Activated naive CD4-positive, alpha-beta T cell treated with anti-CD3 and anti-CD28 coated beads for 36 hours (primary cell): ENCODE results near the gene DNAJC3. TPM values are rescaled to one million over a fixed set of nuclear protein-coding genes. Genes with fewer than 3 reads are reported as not detected.
"Not testable (repeated sequence)": the region's sequence is repeated elsewhere in the genome, so short reads cannot be mapped to it uniquely, and the experiment has no call there.

Source experiments
- CTCF ChIA-PET: fragments of 350-600 bp; sonication (Branson Sonifier 250); formaldehyde crosslinking; loops from one replicate; lab custom pipeline; 2021; ENCODE audit warnings: antibody characterized with exemption; lab: Charles Lee
- DNase-seq: peaks from one replicate; pipeline ENCODE4 v3.0.0-alpha.2; 2020
- H3K27ac Mint-ChIP-seq: one replicate; pipeline ENCODE4 v1.8.0; 2021; ENCODE audit warnings: mild to moderate bottlenecking, mixed read lengths
- H3K27me3 Mint-ChIP-seq: one replicate; pipeline ENCODE4 v1.8.0; 2021; ENCODE audit warnings: low read depth, mixed read lengths
- H3K36me3 Mint-ChIP-seq: one replicate; pipeline ENCODE4 v1.8.0; 2021; ENCODE audit warnings: low read depth, mixed read lengths
- H3K4me1 Mint-ChIP-seq: one replicate; pipeline ENCODE4 v1.8.0; 2021; ENCODE audit warnings: low read depth, mixed read lengths
- H3K4me3 Mint-ChIP-seq: one replicate; pipeline ENCODE4 v1.8.0; 2021; ENCODE audit warnings: mild to moderate bottlenecking, moderate library complexity, mixed read lengths
- H3K9me3 Mint-ChIP-seq: one replicate; pipeline ENCODE4 v1.8.0; 2021; ENCODE audit warnings: mixed read lengths
- intact Hi-C: fragments of 100-400 bp; cut with micrococcal nuclease; formaldehyde crosslinking; loops from one replicate; pipeline ENCODE4 v1.15.1; 2023
- total RNA-seq, 2 experiments: library from RNA; stranded (reverse); gene quantifications; one replicate each; pipeline ENCODE4 v1.2.3, GENCODE V29; 2021

Gene DNAJC3
- total RNA-seq, 2 experiments from 2014 or later: 13.8 to 14.0 TPM

DNA sequence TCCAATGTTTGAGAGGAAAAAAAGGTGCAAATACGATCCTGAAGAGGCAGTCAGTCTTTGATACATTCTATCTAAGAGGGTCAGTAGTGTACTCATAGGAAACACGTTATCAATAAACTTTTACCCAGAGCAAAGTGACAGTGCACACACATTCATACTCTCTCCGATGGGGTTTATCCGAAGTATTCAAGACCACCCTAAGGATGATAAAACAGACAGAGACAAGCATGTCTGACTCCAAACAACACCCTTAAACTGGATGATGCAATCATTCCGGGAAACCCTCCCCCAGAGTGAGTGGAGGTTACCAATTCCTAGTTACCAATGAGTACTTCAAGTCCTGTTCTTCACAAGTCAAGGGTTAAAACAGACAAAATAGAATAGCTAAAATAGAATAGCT, 79.1 kb downstream of the DNAJC3 start:
- Mint-ChIP-seq H3K27me3 (no peaks in the 10 kb centered on the region), H3K4me1 (peaks cover 3% of the 10 kb centered on the region), H3K36me3 (peaks cover 14% of the 10 kb centered on the region), H3K4me3 (no peak overlapping the region), H3K9me3 (no peaks in the 10 kb centered on the region), H3K27ac (no peak overlapping the region)
- no peak for DNase-seq
- intact Hi-C loops: no loop called here
- CTCF ChIA-PET: no interaction called here

DNA sequence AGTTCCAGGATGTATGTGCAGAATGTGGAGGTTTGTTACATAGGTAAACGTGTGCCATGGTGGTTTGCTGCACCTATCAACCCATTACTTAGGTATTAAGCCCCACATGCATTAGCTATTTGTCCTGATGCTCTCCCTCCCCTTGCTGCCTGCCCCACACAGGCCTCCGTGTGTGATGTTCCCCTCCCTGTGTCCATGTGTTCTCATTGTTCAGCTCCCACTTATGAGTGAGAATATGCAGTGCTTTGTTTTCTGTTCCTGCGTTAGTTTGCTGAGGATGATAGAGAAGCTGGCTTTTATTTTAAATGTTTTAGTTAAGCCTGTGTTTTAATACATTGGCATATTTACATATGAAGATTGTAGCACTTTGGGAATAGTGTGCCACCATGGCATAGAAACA, 85.7 kb downstream of the DNAJC3 start:
- H3K4me1 Mint-ChIP-seq, H3K9me3 Mint-ChIP-seq, intact Hi-C loops, H3K27ac Mint-ChIP-seq, H3K4me3 Mint-ChIP-seq, H3K27me3 Mint-ChIP-seq, DNase-seq: not testable (repeated sequence)
- CTCF ChIA-PET: interaction anchor here (0.7 kb wide), 1 partner anchor 56 kb away, joined by 3 read pairs; no protein-coding TSS in a partner anchor
- peaks cover 23% of the 10 kb centered on the region for H3K36me3 Mint-ChIP-seq

DNA sequence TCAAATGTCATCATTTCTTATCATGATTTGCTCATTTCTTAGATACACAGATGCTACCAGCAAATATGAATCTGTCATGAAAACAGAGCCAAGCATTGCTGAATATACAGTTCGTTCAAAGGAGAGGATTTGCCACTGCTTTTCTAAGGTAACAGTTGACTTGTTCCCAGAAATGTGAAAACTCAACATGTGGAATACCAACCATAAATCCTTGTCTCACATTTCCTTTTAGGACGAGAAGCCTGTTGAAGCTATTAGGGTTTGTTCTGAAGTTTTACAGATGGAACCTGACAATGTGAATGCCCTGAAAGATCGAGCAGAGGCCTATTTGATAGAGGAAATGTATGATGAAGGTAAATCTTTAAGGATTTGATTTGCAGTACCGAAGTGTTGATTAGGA, 86.7 kb downstream of the DNAJC3 start:
- Mint-ChIP-seq H3K36me3 (peaks cover 20% of the 10 kb centered on the region), H3K4me3 (no peak overlapping the region), H3K27ac (no peak overlapping the region), H3K27me3 (no peaks in the 10 kb centered on the region), H3K9me3 (no peaks in the 10 kb centered on the region), H3K4me1 (no peaks in the 10 kb centered on the region)
- intact Hi-C loops: no loop called here
- no peak for DNase-seq
- CTCF ChIA-PET: interaction anchor here (0.6 to 0.8 kb wide), 5 partner anchors 21 to 575 kb away, joined by 3 to 4 read pairs (median 3); no protein-coding TSS in a partner anchor

DNA sequence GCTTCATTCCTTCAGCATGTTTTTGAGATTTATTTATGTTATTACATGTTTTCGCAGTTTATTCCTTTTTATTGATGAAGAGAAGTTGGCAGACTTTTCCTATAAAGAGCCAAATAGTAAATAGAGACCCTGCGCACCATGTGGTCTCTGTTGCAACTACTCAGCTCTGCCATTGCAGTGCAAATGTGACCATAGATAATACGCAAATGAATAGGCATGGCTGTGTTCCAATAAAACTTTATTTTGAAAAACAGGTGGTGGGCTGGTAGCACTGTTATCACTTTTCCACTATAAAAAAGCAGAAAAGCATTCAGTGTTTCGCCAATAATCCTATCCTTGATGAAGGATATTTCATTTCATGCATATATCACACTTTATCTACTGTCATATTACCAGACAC, 95.0 kb downstream of the DNAJC3 start:
- CTCF ChIA-PET: no interaction called here
- intact Hi-C loops: loop anchor here (5.0 kb wide), 1 partner anchor 95 kb away; the partner anchor contains the start of gene DNAJC3
- no peak for DNase-seq

DNA sequence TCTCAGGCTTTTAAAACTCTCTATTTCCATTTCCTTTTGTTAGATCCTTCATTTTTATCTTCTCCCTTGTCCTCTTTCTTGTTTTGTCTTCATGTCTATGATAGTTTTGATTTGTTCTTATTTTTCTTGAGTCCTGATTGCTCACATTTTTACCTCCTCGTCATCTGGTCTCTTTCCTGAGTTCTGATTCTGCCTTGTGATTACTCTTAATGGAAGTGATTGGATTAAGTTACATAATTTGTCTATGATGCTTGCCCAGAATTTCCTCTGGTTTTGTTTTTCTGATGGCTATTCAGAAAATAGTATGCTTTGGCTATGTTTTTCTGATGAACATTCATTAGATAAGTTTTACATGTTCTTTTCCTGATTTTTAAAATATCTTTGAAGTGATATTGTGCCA, 102.6 kb downstream of the DNAJC3 start:
- Mint-ChIP-seq H3K4me3 (no peak overlapping the region), H3K9me3 (peaks cover 2% of the 10 kb centered on the region), H3K4me1 (no peaks in the 10 kb centered on the region), H3K36me3 (peaks cover 24% of the 10 kb centered on the region), H3K27me3 (no peaks in the 10 kb centered on the region), H3K27ac (no peak overlapping the region)
- CTCF ChIA-PET: no interaction called here
- DNase-seq: no peak
- intact Hi-C loops: no loop called here

More for the DNA sequence above, 95.0 kb downstream of the DNAJC3 start:
- no peaks in the 10 kb centered on the region for H3K27me3 Mint-ChIP-seq
- peaks cover 4% of the 10 kb centered on the region for H3K4me1 Mint-ChIP-seq
- peaks cover 15% of the 10 kb centered on the region for H3K36me3 Mint-ChIP-seq
- H3K27ac Mint-ChIP-seq: no peak overlapping the region
- no peak overlapping the region for H3K4me3 Mint-ChIP-seq
- no peaks in the 10 kb centered on the region for H3K9me3 Mint-ChIP-seq

DNA sequence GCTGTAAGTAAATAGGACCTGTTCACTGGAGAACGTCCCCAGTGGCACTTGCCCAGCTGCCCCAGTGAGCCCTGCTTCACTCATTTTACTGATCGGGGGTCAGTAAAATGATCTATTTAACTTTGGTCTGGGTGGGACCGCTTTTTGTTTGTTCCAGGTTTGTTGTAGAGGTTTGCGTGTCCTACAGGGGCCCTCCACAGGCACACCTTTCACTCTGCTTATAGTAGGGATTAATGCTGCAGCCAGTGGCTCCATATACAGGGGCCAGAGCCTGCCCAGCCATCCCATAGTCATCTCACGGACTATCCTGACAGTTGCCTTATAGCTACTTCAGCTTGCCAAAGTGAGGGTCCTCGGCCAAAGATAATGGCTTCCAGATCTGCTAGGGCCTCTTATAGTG, 104.1 kb downstream of the DNAJC3 start:
- no peak overlapping the region for H3K4me3 Mint-ChIP-seq
- H3K27me3 Mint-ChIP-seq: no peaks in the 10 kb centered on the region
- no peak for DNase-seq
- CTCF ChIA-PET: interaction anchor here (0.9 kb wide), 2 partner anchors 12 to 592 kb away, joined by 3 to 4 read pairs; no protein-coding TSS in a partner anchor
- H3K9me3 Mint-ChIP-seq: peaks cover 2% of the 10 kb centered on the region
- H3K36me3 Mint-ChIP-seq: peaks cover 26% of the 10 kb centered on the region
- no peak overlapping the region for H3K27ac Mint-ChIP-seq
- intact Hi-C loops: no loop called here
- no peaks in the 10 kb centered on the region for H3K4me1 Mint-ChIP-seq

DNA sequence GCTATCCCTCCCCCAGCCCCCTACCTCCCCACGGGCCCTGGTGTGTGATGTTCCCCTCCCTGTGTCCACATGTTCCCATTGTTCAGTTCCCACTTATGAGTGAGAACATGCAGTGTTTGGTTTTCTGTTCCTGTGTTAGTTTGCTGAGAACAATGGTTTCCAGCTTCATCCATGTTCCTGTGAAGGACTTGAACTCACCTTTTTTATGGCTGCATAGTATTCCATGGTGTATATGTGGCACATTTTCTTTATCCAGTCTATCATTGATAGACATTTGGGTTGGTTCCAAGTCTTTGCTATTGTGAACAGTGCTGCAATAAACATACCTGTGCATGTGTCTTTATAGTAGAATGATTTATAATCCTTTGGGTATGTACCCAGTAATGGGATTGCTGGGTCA, 105.0 kb downstream of the DNAJC3 start:
- CTCF ChIA-PET, H3K27me3 Mint-ChIP-seq, H3K27ac Mint-ChIP-seq, intact Hi-C loops, DNase-seq, H3K4me1 Mint-ChIP-seq, H3K4me3 Mint-ChIP-seq, H3K9me3 Mint-ChIP-seq: not testable (repeated sequence)
- peaks cover 30% of the 10 kb centered on the region for H3K36me3 Mint-ChIP-seq

DNA sequence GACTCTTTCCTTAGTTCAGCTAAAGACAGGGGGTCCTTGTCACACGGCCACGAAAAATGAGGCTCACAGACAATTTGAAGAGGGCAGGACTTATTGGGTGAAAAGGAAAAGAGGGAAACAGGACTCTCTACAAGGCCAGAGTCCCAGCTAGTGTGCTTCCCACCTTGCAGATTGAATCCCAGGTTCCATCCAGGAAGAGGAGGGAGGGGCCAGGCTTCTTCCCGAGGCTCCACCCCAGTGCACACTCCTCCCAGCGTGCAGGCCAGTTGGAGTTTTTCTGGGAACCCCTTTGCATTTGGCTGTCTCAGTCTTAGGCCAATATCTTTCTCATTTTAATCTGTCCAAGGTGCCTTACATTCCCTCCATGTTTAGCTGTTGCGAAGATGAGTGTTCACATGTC, 106.8 kb downstream of the DNAJC3 start:
- Mint-ChIP-seq H3K36me3 (peaks cover 42% of the 10 kb centered on the region), H3K9me3 (peaks cover 7% of the 10 kb centered on the region), H3K4me1 (no peaks in the 10 kb centered on the region), H3K4me3 (no peak overlapping the region), H3K27ac (no peak overlapping the region), H3K27me3 (no peaks in the 10 kb centered on the region)
- no peak for DNase-seq
- CTCF ChIA-PET: interaction anchor here (0.7 kb wide), 1 partner anchor 160 kb away, joined by 3 read pairs; no protein-coding TSS in a partner anchor
- intact Hi-C loops: no loop called here

DNA sequence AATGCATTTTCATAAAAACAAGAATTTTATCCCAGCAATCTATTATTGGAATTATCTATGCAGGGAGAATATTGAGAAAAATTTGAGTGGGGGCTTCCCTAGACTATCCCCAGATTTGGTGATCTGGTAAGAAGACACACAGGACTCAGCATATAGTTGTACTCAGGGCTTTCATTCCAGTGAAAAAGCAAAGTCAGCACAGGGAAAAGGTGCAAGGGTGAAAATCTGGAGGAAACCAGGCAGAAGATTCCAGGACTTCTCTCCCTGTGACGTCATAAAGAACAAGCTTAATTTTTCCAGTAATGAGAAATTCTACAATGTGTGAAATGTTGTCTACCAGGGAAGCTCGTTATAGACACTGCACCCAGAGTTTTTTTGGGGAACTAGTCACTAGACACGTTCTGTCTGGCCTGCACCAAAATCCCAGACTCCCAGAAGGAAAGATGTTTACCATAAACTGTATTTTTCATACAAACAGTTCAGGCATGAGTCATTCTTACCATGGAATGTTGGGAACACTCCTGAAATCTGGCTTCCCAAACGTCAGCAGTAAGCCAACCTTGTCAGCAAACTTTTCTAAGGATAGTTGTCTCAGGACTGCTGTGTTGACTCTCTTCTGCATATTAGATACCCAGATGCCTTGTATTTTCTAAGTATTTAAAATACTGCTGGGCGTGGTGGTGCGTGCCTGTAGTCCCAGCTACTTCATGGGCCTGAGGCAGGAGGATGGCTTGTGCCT, 107.4 kb downstream of the DNAJC3 start:
- H3K9me3 Mint-ChIP-seq: peaks cover 11% of the 10 kb centered on the region
- H3K36me3 Mint-ChIP-seq: peaks cover 48% of the 10 kb centered on the region
- no peak overlapping the region for H3K4me3 Mint-ChIP-seq
- H3K27ac Mint-ChIP-seq: no peak overlapping the region
- no peak for DNase-seq
- CTCF ChIA-PET: interaction anchor here (0.6 to 0.7 kb wide), 2 partner anchors 20 to 160 kb away, joined by 3 read pairs; no protein-coding TSS in a partner anchor
- H3K27me3 Mint-ChIP-seq: no peaks in the 10 kb centered on the region
- H3K4me1 Mint-ChIP-seq: no peaks in the 10 kb centered on the region
- intact Hi-C loops: no loop called here

DNA sequence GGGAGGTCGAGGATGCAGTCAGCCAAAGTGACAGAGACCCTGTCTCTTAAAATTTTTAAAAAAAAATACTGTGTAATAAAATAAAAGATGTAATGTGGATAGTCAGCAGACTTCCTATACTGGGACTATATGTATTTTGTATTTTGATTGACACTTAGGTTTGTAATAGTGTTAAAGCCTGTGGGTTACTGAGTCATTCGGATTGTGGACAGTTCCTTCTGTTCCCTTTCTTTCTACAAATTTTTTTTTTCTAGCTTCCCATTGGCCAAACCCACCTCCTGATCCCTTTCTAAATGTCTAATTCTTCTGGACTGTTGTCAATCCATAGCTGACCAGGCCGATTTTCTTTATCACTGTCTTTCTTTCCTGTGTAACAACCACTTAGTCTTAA, 108.0 kb downstream of the DNAJC3 start:
- DNase-seq: no peak
- no peak overlapping the region for H3K4me3 Mint-ChIP-seq
- H3K27ac Mint-ChIP-seq: no peak overlapping the region
- no peaks in the 10 kb centered on the region for H3K4me1 Mint-ChIP-seq
- intact Hi-C loops: no loop called here
- CTCF ChIA-PET: interaction anchor here (0.6 kb wide), 1 partner anchor 21 kb away, joined by 3 read pairs; no protein-coding TSS in a partner anchor
- H3K27me3 Mint-ChIP-seq: no peaks in the 10 kb centered on the region
- H3K36me3 Mint-ChIP-seq: peaks cover 51% of the 10 kb centered on the region
- peaks cover 12% of the 10 kb centered on the region for H3K9me3 Mint-ChIP-seq

DNA sequence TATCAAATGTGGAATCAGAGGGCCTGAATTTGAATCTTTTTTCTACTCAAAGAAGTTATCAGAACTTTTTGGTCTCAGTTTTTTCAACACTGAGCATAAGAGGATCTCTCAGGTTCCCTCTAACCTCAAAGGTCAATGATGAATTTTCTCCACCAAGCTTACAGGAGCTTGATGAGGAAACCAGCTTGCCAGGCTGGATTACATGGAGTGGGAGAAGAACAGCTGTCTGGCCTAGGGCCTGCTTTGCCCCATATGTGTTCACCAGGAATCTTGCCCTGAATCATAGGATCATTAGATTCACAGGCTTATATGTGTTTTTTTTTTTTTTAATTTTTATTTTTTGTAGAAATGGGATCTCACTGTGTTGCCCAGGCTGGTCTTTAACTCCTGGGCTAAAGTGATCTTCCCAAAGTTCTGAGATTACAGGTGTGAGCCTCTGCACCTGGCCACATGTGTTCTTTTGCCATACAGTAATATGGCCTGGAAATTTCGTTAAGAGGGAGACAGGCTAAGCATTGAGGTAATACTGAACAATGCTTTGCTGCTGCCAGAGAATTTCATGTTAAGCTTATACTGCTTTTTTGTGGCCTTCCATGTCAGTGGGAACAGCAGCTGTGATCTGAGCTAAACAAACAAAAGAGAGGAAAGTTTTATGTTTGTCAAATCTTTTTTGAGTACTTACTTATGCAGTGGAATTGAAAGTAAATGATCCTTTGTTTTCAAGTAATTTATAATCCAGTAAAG, 110.6 kb downstream of the DNAJC3 start:
- Mint-ChIP-seq H3K4me3 (no peak overlapping the region), H3K27ac (no peak overlapping the region), H3K9me3 (peaks cover 10% of the 10 kb centered on the region), H3K36me3 (peaks cover 62% of the 10 kb centered on the region), H3K4me1 (no peaks in the 10 kb centered on the region), H3K27me3 (no peaks in the 10 kb centered on the region)
- no peak for DNase-seq
- intact Hi-C loops: no loop called here
- CTCF ChIA-PET: no interaction called here

DNA sequence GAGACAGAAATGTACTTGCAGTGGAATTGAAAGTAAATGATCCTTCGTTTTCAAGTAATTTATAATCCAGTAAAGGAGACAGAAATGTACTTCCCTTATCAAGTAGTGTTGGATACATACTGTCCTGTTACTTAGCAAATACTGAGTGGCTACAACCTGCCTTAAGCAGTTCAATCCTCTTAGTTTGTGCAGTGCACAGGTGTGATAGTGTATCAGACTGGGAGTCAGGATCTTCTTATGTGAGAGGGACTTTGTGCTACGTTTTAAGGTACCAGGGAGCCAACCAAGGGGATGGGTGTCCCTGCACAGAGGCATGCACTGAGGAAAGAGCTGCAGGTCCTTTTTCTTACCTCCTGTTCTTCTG, 111.1 kb downstream of the DNAJC3 start:
- Mint-ChIP-seq H3K4me1 (no peaks in the 10 kb centered on the region), H3K27me3 (no peaks in the 10 kb centered on the region), H3K9me3 (peaks cover 10% of the 10 kb centered on the region), H3K36me3 (peaks cover 62% of the 10 kb centered on the region), H3K4me3 (no peak overlapping the region), H3K27ac (no peak overlapping the region)
- intact Hi-C loops: no loop called here
- CTCF ChIA-PET: no interaction called here
- DNase-seq: no peak
